ENCODE measurements around the gene FKBP1A.

- no peak for TF ChIP-seq CTCF (IDR thresholded peaks at IDR 0.05)
- TF ChIP-seq POLR2AphosphoS5 (IDR thresholded peaks at IDR 0.05): no peak
- no peak for TF ChIP-seq POLR2A (IDR thresholded peaks at IDR 0.05)
Measured at GRCh38 chr20:1338096-1338495, 54.8 kb downstream of the FKBP1A start.

All from prostate gland (tissue), 2 donors.